ENCODE results near the gene TPP1. TPM values are rescaled to one million over a fixed set of nuclear protein-coding genes. Genes with fewer than 3 reads are reported as not detected.

The TPP1 gene
- total RNA-seq (10 to 100 TPM; 21.0 to 71.8 (median 58.2) TPM), polyA plus RNA-seq (100 to 1,000 TPM in 1 of 2 donors, 10 to 100 TPM in 1; 40.5 to 360 TPM)
- long read RNA-seq, donor 1, transcript TPP1-201 (13 exons, 3,560 nt) = major isoform, 41 of 60 reads
- long read RNA-seq, donor 1, partial matches to known transcripts = 8 of 60 reads
- long read RNA-seq, donor 1, other reads (novel, unspliced or antisense) = 5 of 60 reads
- long read RNA-seq, donor 2, transcript TPP1-201 (13 exons, 3,560 nt) = major isoform, 8 of 12 reads
- long read RNA-seq, donor 2, partial matches to known transcripts = 0 of 12 reads
- long read RNA-seq, donor 2, other reads (novel, unspliced or antisense) = 0 of 12 reads
- long read RNA-seq, donor 3, transcript TPP1-201 (13 exons, 3,560 nt) = major isoform, 83 of 126 reads
- long read RNA-seq, donor 3, transcript TPP1-214 (12 exons, 3,578 nt) = minor isoform, 10 of 126 reads
- long read RNA-seq, donor 3, partial matches to known transcripts = 17 of 126 reads
- long read RNA-seq, donor 3, other reads (novel, unspliced or antisense) = 10 of 126 reads

- no peaks in the 10 kb centered on the region for H3K9me3 ChIP-seq
- no peaks in the 10 kb centered on the region for H3K36me3 ChIP-seq
- 0 to 1% (median 0%) methylated on average over 16 of the region's 16 CpGs for WGBS, 3 donors
- peak; percentile 89 to 95 (median 90) for DNase-seq
- peak within 1 kb of the TSS; percentile 68 for H3K4me3 ChIP-seq
- TF ChIP-seq POLR2A (IDR thresholded peaks at IDR 0.05) (peak; percentile 47), EP300 (IDR thresholded peaks at IDR 0.05) (no peak), CTCF (IDR thresholded peaks at IDR 0.05) (no peak)
- peaks cover 4% of the 10 kb centered on the region for H3K4me1 ChIP-seq (ENCODE audit: insufficient read depth)
- peak within 1 kb of the TSS; percentile 54 to 55 for H3K27ac ChIP-seq
- H3K27me3 ChIP-seq = no peaks in the 10 kb centered on the region
- intact Hi-C loops (cut with DNase I) = loop anchor here in 1 of 4 donors (5.0 kb wide), 1 partner anchor 137 kb away; the partner anchor contains the start of genes ARFIP2 and TIMM10B
These were observed at the start of gene TPP1 for GRCh38 chr11:6619004-6619745. TPP1 (minus strand) TSS chr11:6619422; CDS start chr11:6619400, 22 bp downstream.

GRCh38 chr11:6667733-6668374 lies 48.6 kb upstream of the TPP1 start:
- no peaks in the 10 kb centered on the region for H3K36me3 ChIP-seq
- intact Hi-C loops (cut with DNase I) = no loop called here
- WGBS, 3 donors = 65 to 67% (median 66%) methylated on average over 3 of the region's 3 CpGs
- H3K4me1 ChIP-seq (ENCODE audit: insufficient read depth) = no peaks in the 10 kb centered on the region
- no peaks in the 10 kb centered on the region for H3K9me3 ChIP-seq
- H3K27ac ChIP-seq = no peak overlapping the region
- H3K27me3 ChIP-seq = no peaks in the 10 kb centered on the region
- H3K4me3 ChIP-seq = no peak overlapping the region
- DNase-seq = no peak
- TF ChIP-seq EP300 (IDR thresholded peaks at IDR 0.05) (no peak), CTCF (IDR thresholded peaks at IDR 0.05) (peak in 1 of 3 donors; percentile 12)

GRCh38 chr11:6666302-6667183 lies 47.3 kb upstream of the TPP1 start:
- 89 to 94% (median 93%) methylated on average over 4 of the region's 4 CpGs for WGBS, 3 donors
- TF ChIP-seq EP300 (IDR thresholded peaks at IDR 0.05) (no peak), POLR2A (IDR thresholded peaks at IDR 0.05) (no peak), CTCF (IDR thresholded peaks at IDR 0.05) (no peak)
- H3K9me3 ChIP-seq = no peaks in the 10 kb centered on the region

More at GRCh38 chr11:6666302-6667183, 47.3 kb upstream of the TPP1 start:
- H3K27ac ChIP-seq = no peak overlapping the region
- no peak overlapping the region for H3K4me3 ChIP-seq
- no peaks in the 10 kb centered on the region for H3K4me1 ChIP-seq (ENCODE audit: insufficient read depth)
- intact Hi-C loops (cut with DNase I) = no loop called here
- H3K27me3 ChIP-seq = no peaks in the 10 kb centered on the region
- H3K36me3 ChIP-seq = no peaks in the 10 kb centered on the region
- DNase-seq = no peak
